HCT116 (cell line): Measurements from ENCODE around the gene TBC1D16. TPM values are rescaled to one million over a fixed set of nuclear protein-coding genes. Genes with fewer than 3 reads are reported as not detected.
"Not testable (repeated sequence)": the region's sequence is repeated elsewhere in the genome, so short reads cannot be mapped to it uniquely, and the experiment has no call there.

Experiments
- ATAC-seq: fragments of 200-7000 bp; cut with Tn5 transposase; 2 replicates; pipeline ENCODE4 v1.9.1; 2020; ENCODE audit warnings: mild to moderate bottlenecking, moderate library complexity
- BruUV-seq: library from RNA; stranded (reverse); fragments of 400-500 nt; replicated peaks from 2 replicates; lab custom pipeline; 2021; lab: Mats Ljungman, UMichigan
- CTCF ChIA-PET: fragments of 300-600 bp; sonication (Branson Sonifier 250); formaldehyde crosslinking; loops from one replicate; lab custom pipeline; 2021; ENCODE audit warnings: antibody characterized with exemption; lab: Charles Lee
- POLR2A ChIA-PET: fragments of 300-600, 350-600 bp; sonication (Branson Sonifier 250); formaldehyde crosslinking; loops from one replicate; lab custom pipeline; 2021; ENCODE audit warnings: antibody characterized with exemption; lab: Charles Lee
- RAD21 ChIA-PET, 2 experiments: fragments of 300-600 bp; sonication (Branson Sonifier 250); formaldehyde crosslinking; loops; one replicate each; lab custom pipeline; 2023; ENCODE audit warnings: low total read pairs in 2 of 2; ENCODE audit not compliant: uncharacterized antibody in 2 of 2, unreplicated experiment in 2 of 2, low non-redundant PET in 1 of 2; lab: Charles Lee
- DNase-seq: peaks from one replicate; pipeline ENCODE4 v3.0.0-alpha.2; 2010; ENCODE audit warnings: low read depth, low spot score
- H2AFZ ChIP-seq: fragments of 200-600 bp; shearing (Covaris generic), sonication (generic); 2 replicates; pipeline ENCODE4 v1.6.1; 2017; ENCODE audit warnings: low read depth, mixed run types, mixed read lengths, antibody characterized with exemption, low read length; ENCODE audit not compliant: poor library complexity, severe bottlenecking
- H3K27ac ChIP-seq: 2 replicates; pipeline ENCODE4 v1.5.1; 2012; ENCODE audit warnings: low read depth, low read length
- H3K27me3 ChIP-seq: fragments of 200-600 bp; sonication (generic); 2 replicates; pipeline ENCODE4 v1.6.1; 2016; ENCODE audit warnings: mixed run types, low read length, mixed read lengths; ENCODE audit not compliant: insufficient read depth
- H3K36me3 ChIP-seq, 2 experiments: fragments of 200-500 bp in 1 of 2; fragments of 200-600 bp in 1 of 2; sonication (Bioruptor generic) in 1 of 2; sonication (generic) in 1 of 2; 2 replicates each; pipeline versions ENCODE4 v1.5.1 to v1.6.1; 2014 to 2016; ENCODE audit warnings: low read length in 2 of 2, inconsistent platforms in 1 of 2, mixed read lengths in 1 of 2, mixed run types in 1 of 2; ENCODE audit not compliant: insufficient read depth in 2 of 2, control insufficient read depth in 1 of 2
- H3K4me1 ChIP-seq, 2 experiments: fragments of 200-600 bp in 1 of 2; sonication (generic) in 1 of 2; 2 replicates each; pipeline versions ENCODE4 v1.5.1 to v1.6.1; 2012 to 2017; ENCODE audit warnings: low read length in 2 of 2, inconsistent platforms in 1 of 2, mild to moderate bottlenecking in 1 of 2, mixed read lengths in 1 of 2, mixed run types in 1 of 2, moderate library complexity in 1 of 2; ENCODE audit not compliant: insufficient read depth in 2 of 2, control insufficient read depth in 1 of 2
- H3K4me2 ChIP-seq: fragments of 200-600 bp; sonication (generic); 2 replicates; pipeline ENCODE4 v1.6.1; 2017; ENCODE audit warnings: mixed run types, low read length, mixed read lengths
- H3K4me3 ChIP-seq, 2 experiments: fragments of 200-600 bp in 1 of 2; sonication (generic) in 1 of 2; replicated peaks in 1 of 2; 2 replicates each; pipeline ENCODE4 v1.5.1; 2011 to 2016; ENCODE audit warnings: low read length in 2 of 2, control low read depth in 1 of 2, low read depth in 1 of 2, mild to moderate bottlenecking in 1 of 2, mixed read lengths in 1 of 2, mixed run types in 1 of 2
- H3K79me2 ChIP-seq: fragments of 200-600 bp; sonication (generic); 2 replicates; pipeline ENCODE4 v1.6.1; 2017; ENCODE audit warnings: mild to moderate bottlenecking, mixed run types, low read length, moderate library complexity, mixed read lengths; ENCODE audit not compliant: insufficient read depth
- H3K9ac ChIP-seq: fragments of 200-600 bp; sonication (generic); 2 replicates; pipeline ENCODE4 v1.6.1; 2016; ENCODE audit warnings: low read length, mixed read lengths
- H3K9me2 ChIP-seq: fragments of 200-600 bp; sonication (generic), shearing (Covaris generic); 2 replicates; pipeline ENCODE4 v1.6.1; 2017; ENCODE audit warnings: mixed run types, mild to moderate bottlenecking, moderate library complexity; ENCODE audit not compliant: insufficient read depth
- H3K9me3 ChIP-seq, 2 experiments: fragments of 200-500 bp in 1 of 2; fragments of 200-600 bp in 1 of 2; sonication (Bioruptor generic) in 1 of 2; sonication (generic) in 1 of 2; 2 replicates each; pipeline ENCODE4 v1.6.1; 2014 to 2017; ENCODE audit warnings: low read length in 2 of 2, mixed read lengths in 2 of 2, inconsistent platforms in 1 of 2, low read depth in 1 of 2, mild to moderate bottlenecking in 1 of 2, mixed run types in 1 of 2, moderate library complexity in 1 of 2; ENCODE audit not compliant: control insufficient read depth in 1 of 2, insufficient read depth in 1 of 2
- H4K20me1 ChIP-seq: fragments of 200-600 bp; sonication (generic), shearing (Covaris generic); 2 replicates; pipeline ENCODE4 v1.6.1; 2017; ENCODE audit warnings: mixed run types, mild to moderate bottlenecking, moderate library complexity; ENCODE audit not compliant: insufficient read depth
- EGR1 ChIP-seq: IDR thresholded peaks from 2 replicates; pipeline ENCODE4 v1.6.1; 2012; ENCODE audit warnings: low read depth
- EZH2phosphoT487 ChIP-seq: fragments of 200-600 bp; IDR thresholded peaks from 2 replicates; pipeline ENCODE4 v1.6.1; 2018; ENCODE audit warnings: antibody characterized with exemption, borderline replicate concordance
- ZFX ChIP-seq: fragments of 450-650 bp; IDR thresholded peaks from 2 replicates; pipeline ENCODE4 v1.6.1; 2017
- ZNF274 ChIP-seq: fragments of 200-500 bp; sonication (Bioruptor generic); IDR thresholded peaks from 2 replicates; pipeline ENCODE4 v1.6.1; 2014; ENCODE audit warnings: mild to moderate bottlenecking, low read depth, low read length, inconsistent platforms
- intact Hi-C: fragments of 100-400 bp; cut with micrococcal nuclease; formaldehyde crosslinking; loops from 2 replicates; pipeline ENCODE4 v1.10.0; 2022
- total RNA-seq: library from RNA; stranded (reverse); gene quantifications from one replicate; pipeline ENCODE4 v1.2.1, GENCODE V29; 2021; ENCODE audit not compliant: unreplicated experiment
- TF ChIP-seq, protein P1 (sequence below): IDR thresholded peaks from 2 replicates; pipeline ENCODE4 v1.6.1; 2011; ENCODE audit warnings: mild to moderate bottlenecking, low read length, moderate library complexity; ENCODE audit not compliant: insufficient replicate concordance; ENCODE audit errors: extremely low read depth
- TF ChIP-seq, protein P2 (sequence below), 3 experiments: fragments of 200-600 bp in 1 of 3; sonication (generic) in 1 of 3; IDR thresholded peaks in 2 of 3; conservative IDR thresholded peaks in 1 of 3; 2 replicates each; pipeline ENCODE4 v1.5.1; 2012 to 2017; ENCODE audit warnings: low read depth in 2 of 3, low read length in 2 of 3, antibody characterized with exemption in 1 of 3, borderline replicate concordance in 1 of 3, control low read depth in 1 of 3, mild to moderate bottlenecking in 1 of 3, mixed read lengths in 1 of 3, mixed run types in 1 of 3, moderate library complexity in 1 of 3; ENCODE audit not compliant: insufficient read depth in 1 of 3

Gene TBC1D16
- total RNA-seq, 1 experiment from 2014 or later = 31.1 TPM

DNA sequence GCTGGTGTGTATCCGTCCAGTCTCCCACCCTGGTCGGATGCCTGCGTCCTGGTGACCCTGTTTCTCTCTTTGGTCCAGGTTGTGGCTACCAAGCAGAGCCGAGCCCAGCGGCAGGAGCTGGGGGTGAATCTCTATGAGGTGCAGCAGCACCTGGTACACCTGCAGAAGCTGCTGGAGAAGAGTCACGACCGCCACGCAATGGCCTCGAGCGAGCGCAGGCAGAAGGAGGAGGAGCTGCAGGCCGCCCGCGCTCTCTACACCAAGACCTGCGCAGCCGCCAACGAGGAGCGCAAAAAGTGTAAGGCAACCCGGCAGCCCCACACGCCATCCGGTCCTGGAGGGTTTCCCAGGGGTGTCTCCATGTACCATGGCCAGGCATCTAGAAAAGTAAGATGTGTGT lies 14.3 kb upstream of the TBC1D16 start:
- Histone ChIP-seq H3K4me2 (no peak overlapping the region), H3K4me3 (no peak overlapping the region), H3K9ac (no peak overlapping the region), H4K20me1 (no peaks in the 10 kb centered on the region), H3K9me2 (no peaks in the 10 kb centered on the region), H3K27me3 (no peaks in the 10 kb centered on the region), H2AFZ (no peak overlapping the region), H3K36me3 (no peaks in the 10 kb centered on the region), H3K9me3 (no peaks in the 10 kb centered on the region), H3K27ac (no peak overlapping the region), H3K4me1 (no peaks in the 10 kb centered on the region), H3K79me2 (no peaks in the 10 kb centered on the region)
- DNase-seq = no peak
- ATAC-seq = no peak
- ChIA-PET POLR2A (interaction anchor here (1.1 kb wide), 1 partner anchor 18 kb away, joined by 3 read pairs; no protein-coding TSS in a partner anchor), RAD21 (no interaction called here), CTCF (no interaction called here)
- TF ChIP-seq EGR1 = no peak
- intact Hi-C loops = no loop called here
- no TSS peak for BruUV-seq

DNA sequence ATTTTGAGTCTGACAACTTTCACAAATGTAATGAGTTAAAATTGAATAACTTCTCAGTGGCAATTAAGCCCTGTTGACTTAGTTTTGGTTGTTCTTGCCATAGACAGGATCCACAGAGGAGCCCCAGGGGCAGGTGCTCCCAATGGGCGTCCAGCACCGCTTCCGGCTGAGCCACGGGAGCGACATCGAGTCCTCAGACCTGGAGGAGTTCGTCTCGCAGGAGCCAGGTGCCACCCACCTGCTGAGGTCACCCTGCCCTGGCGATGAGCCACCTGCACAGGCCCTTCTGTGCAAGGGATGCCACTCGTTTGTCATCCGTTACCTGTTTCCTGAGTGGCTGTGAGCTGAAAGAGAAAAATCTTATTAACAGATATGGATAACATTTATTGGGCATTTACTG lies 11.5 kb upstream of the TBC1D16 start:
- no peak for ATAC-seq
- RAD21 ChIA-PET = no interaction called here
- TF ChIP-seq, protein P1, sequence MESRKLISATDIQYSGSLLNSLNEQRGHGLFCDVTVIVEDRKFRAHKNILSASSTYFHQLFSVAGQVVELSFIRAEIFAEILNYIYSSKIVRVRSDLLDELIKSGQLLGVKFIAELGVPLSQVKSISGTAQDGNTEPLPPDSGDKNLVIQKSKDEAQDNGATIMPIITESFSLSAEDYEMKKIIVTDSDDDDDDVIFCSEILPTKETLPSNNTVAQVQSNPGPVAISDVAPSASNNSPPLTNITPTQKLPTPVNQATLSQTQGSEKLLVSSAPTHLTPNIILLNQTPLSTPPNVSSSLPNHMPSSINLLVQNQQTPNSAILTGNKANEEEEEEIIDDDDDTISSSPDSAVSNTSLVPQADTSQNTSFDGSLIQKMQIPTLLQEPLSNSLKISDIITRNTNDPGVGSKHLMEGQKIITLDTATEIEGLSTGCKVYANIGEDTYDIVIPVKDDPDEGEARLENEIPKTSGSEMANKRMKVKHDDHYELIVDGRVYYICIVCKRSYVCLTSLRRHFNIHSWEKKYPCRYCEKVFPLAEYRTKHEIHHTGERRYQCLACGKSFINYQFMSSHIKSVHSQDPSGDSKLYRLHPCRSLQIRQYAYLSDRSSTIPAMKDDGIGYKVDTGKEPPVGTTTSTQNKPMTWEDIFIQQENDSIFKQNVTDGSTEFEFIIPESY = no peak
- TF ChIP-seq, protein P2, sequence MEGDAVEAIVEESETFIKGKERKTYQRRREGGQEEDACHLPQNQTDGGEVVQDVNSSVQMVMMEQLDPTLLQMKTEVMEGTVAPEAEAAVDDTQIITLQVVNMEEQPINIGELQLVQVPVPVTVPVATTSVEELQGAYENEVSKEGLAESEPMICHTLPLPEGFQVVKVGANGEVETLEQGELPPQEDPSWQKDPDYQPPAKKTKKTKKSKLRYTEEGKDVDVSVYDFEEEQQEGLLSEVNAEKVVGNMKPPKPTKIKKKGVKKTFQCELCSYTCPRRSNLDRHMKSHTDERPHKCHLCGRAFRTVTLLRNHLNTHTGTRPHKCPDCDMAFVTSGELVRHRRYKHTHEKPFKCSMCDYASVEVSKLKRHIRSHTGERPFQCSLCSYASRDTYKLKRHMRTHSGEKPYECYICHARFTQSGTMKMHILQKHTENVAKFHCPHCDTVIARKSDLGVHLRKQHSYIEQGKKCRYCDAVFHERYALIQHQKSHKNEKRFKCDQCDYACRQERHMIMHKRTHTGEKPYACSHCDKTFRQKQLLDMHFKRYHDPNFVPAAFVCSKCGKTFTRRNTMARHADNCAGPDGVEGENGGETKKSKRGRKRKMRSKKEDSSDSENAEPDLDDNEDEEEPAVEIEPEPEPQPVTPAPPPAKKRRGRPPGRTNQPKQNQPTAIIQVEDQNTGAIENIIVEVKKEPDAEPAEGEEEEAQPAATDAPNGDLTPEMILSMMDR (IDR thresholded peaks at IDR 0.05 in 2 of 3, conservative IDR thresholded peaks at IDR 0.05 in 1 of 3; ENCODE audit: borderline replicate concordance in 1 of 3, insufficient read depth in 1 of 3, low read depth in 2 of 3, low read length in 2 of 3) = no peak
- no peak for TF ChIP-seq EZH2phosphoT487
- TF ChIP-seq ZFX = no peak
- no peak for TF ChIP-seq ZNF274
- TF ChIP-seq, all 23 proteins: peak for 0
- H3K9me3 ChIP-seq = no peaks in the 10 kb centered on the region
- ChIA-PET POLR2A (no interaction called here), CTCF (no interaction called here)
- H3K4me2 ChIP-seq = no peak overlapping the region
- no peak overlapping the region for H3K27ac ChIP-seq
- H3K9ac ChIP-seq = no peak overlapping the region
- no TSS peak for BruUV-seq
- H2AFZ ChIP-seq = no peak overlapping the region
- no peak for DNase-seq
- no peaks in the 10 kb centered on the region for H3K79me2 ChIP-seq
- H3K4me1 ChIP-seq = no peaks in the 10 kb centered on the region
- H3K9me2 ChIP-seq = no peaks in the 10 kb centered on the region
- no peaks in the 10 kb centered on the region for H3K27me3 ChIP-seq
- intact Hi-C loops = no loop called here
- H3K36me3 ChIP-seq = no peaks in the 10 kb centered on the region
- H3K4me3 ChIP-seq = no peak overlapping the region
- H4K20me1 ChIP-seq = no peaks in the 10 kb centered on the region

DNA sequence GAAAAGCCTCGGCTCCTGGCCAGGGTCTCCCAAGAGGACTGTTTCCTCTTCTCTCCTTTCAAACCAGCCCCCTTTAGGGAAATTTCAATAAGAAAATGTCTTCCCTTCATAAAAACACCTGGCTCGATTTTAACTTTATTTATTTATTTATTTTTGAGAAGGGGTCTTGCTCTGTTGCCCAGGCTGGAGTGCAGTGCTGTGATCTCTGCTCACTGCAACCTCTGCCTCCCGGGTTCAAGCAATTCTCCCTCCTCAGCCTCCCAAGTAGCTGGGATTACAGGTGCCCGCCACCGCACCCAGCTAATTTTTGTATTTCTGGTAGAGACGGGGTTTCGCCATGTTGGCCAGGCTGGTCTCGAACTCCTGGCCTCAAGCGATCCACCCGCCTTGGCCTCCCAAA lies 11.0 kb upstream of the TBC1D16 start:
- H4K20me1 ChIP-seq, intact Hi-C loops, H3K36me3 ChIP-seq, H3K4me1 ChIP-seq, H3K9ac ChIP-seq, RAD21 ChIA-PET, H3K9me3 ChIP-seq, H2AFZ ChIP-seq, DNase-seq, ATAC-seq, CTCF ChIA-PET, BruUV-seq, H3K27me3 ChIP-seq, H3K9me2 ChIP-seq, H3K27ac ChIP-seq, H3K4me2 ChIP-seq, H3K4me3 ChIP-seq, POLR2A ChIA-PET, H3K79me2 ChIP-seq: not testable (repeated sequence)
